ENCODE measurements around the gene NCAPH2. TPM values are rescaled to one million over a fixed set of nuclear protein-coding genes. Genes with fewer than 3 reads are reported as not detected.
A peak's percentile ranks its signal among the peaks of the same experiment; 100 is the strongest.

Gene NCAPH2
- total RNA-seq, 3 donors from 2014 or later (not counting 1 experiment from before 2014, with no cell fraction given): 94.5 to 106 (median 104) TPM

GRCh38 chr22:50505276-50505775 is 2.7 kb upstream of the NCAPH2 start:
- H3K27ac Mint-ChIP-seq: no peak overlapping the region
- intact Hi-C loops (cut with micrococcal nuclease): loop anchor here (5.0 kb wide), 3 partner anchors 33 to 77 kb away; partner anchors contain the start of genes CHKB and SYCE3
- no peaks in the 10 kb centered on the region for H3K27me3 ChIP-seq (ENCODE audit: control insufficient read depth, insufficient read depth, low read length)
- H3K4me3 Mint-ChIP-seq: no peak overlapping the region
- DNase-seq (no peak), ATAC-seq (no peak)
- H3K4me1 ChIP-seq (ENCODE audit: control insufficient read depth, insufficient read depth, low read length): peaks cover 26% of the 10 kb centered on the region
- TF ChIP-seq CTCF (IDR thresholded peaks at IDR 0.05): no peak
- H3K27ac ChIP-seq (ENCODE audit: low read length): no peak overlapping the region
- no peaks in the 10 kb centered on the region for H3K27me3 Mint-ChIP-seq (ENCODE audit: low read depth in 2 of 2)
- peaks cover 26% of the 10 kb centered on the region for H3K36me3 ChIP-seq (ENCODE audit: control insufficient read depth, insufficient read depth, low read length)
- H3K4me1 Mint-ChIP-seq: peaks cover 11 to 31% of the 10 kb centered on the region in 2 donors
- H3K4me3 ChIP-seq (ENCODE audit: low read length): no peak overlapping the region
- H3K9me3 Mint-ChIP-seq: no peaks in the 10 kb centered on the region
- 98% methylated on average over 14 of the region's 14 CpGs for WGBS (ENCODE audit: insufficient coverage)
- no peaks in the 10 kb centered on the region for H3K36me3 Mint-ChIP-seq
- H3K9me3 ChIP-seq (ENCODE audit: control insufficient read depth, insufficient read depth, low read length): no peaks in the 10 kb centered on the region

GRCh38 chr22:50505776-50506610 is 2.0 kb upstream of the NCAPH2 start:
- peak overlapping the region; percentile 42 for H3K4me3 Mint-ChIP-seq

GRCh38 chr22:50506611-50507420 is 1.2 kb upstream of the NCAPH2 start:
- Mint-ChIP-seq H3K27ac (peak overlapping the region; percentile 90 to 96), H3K4me1 (peaks cover 11 to 31% of the 10 kb centered on the region in 2 donors), H3K27me3 (ENCODE audit: low read depth in 2 of 2) (no peaks in the 10 kb centered on the region), H3K36me3 (no peaks in the 10 kb centered on the region), H3K9me3 (no peaks in the 10 kb centered on the region), H3K4me3 (peak overlapping the region; percentile 88)
- no peak for TF ChIP-seq CTCF (IDR thresholded peaks at IDR 0.05)
- Histone ChIP-seq H3K4me1 (ENCODE audit: control insufficient read depth, insufficient read depth, low read length) (peaks cover 26% of the 10 kb centered on the region), H3K9me3 (ENCODE audit: control insufficient read depth, insufficient read depth, low read length) (no peaks in the 10 kb centered on the region), H3K27me3 (ENCODE audit: control insufficient read depth, insufficient read depth, low read length) (no peaks in the 10 kb centered on the region), H3K27ac (ENCODE audit: low read length) (peak overlapping the region; percentile 84), H3K36me3 (ENCODE audit: control insufficient read depth, insufficient read depth, low read length) (peaks cover 26% of the 10 kb centered on the region), H3K4me3 (ENCODE audit: low read length) (peak overlapping the region; percentile 76)
- ATAC-seq: no peak
- peak in 1 of 2 donors; percentile 29 for DNase-seq
- intact Hi-C loops (cut with micrococcal nuclease): loop anchor here (5.0 kb wide), 3 partner anchors 35 to 75 kb away; partner anchors contain the start of genes CHKB and SYCE3
- WGBS (ENCODE audit: insufficient coverage): 54% methylated on average over 20 of the region's 21 CpGs

More at GRCh38 chr22:50505776-50506610, 2.0 kb upstream of the NCAPH2 start:
- DNase-seq: no peak
- H3K27ac Mint-ChIP-seq: no peak overlapping the region
- no peak overlapping the region for H3K27ac ChIP-seq (ENCODE audit: low read length)
- H3K27me3 Mint-ChIP-seq (ENCODE audit: low read depth in 2 of 2): no peaks in the 10 kb centered on the region
- H3K4me1 Mint-ChIP-seq: peaks cover 11 to 31% of the 10 kb centered on the region in 2 donors
- H3K9me3 Mint-ChIP-seq: no peaks in the 10 kb centered on the region
- no peak for ATAC-seq
- no peaks in the 10 kb centered on the region for H3K36me3 Mint-ChIP-seq
- H3K4me1 ChIP-seq (ENCODE audit: control insufficient read depth, insufficient read depth, low read length): peaks cover 26% of the 10 kb centered on the region
- intact Hi-C loops (cut with micrococcal nuclease): loop anchor here (5.0 kb wide), 3 partner anchors 34 to 76 kb away; partner anchors contain the start of genes CHKB and SYCE3
- no peak for TF ChIP-seq CTCF (IDR thresholded peaks at IDR 0.05)
- 96% methylated on average over 41 of the region's 41 CpGs for WGBS (ENCODE audit: insufficient coverage)
- H3K27me3 ChIP-seq (ENCODE audit: control insufficient read depth, insufficient read depth, low read length): no peaks in the 10 kb centered on the region
- no peak overlapping the region for H3K4me3 ChIP-seq (ENCODE audit: low read length)
- peaks cover 26% of the 10 kb centered on the region for H3K36me3 ChIP-seq (ENCODE audit: control insufficient read depth, insufficient read depth, low read length)
- H3K9me3 ChIP-seq (ENCODE audit: control insufficient read depth, insufficient read depth, low read length): no peaks in the 10 kb centered on the region
